K562 (cell line): ENCODE data around the gene ARHGAP23. TPM values are rescaled to one million over a fixed set of nuclear protein-coding genes. Genes with fewer than 3 reads are reported as not detected.

Experiments used
- ATAC-seq: fragments of 200-7000 bp; cut with Tn5 transposase; 3 replicates; pipeline ENCODE4 v1.9.1; 2020; ENCODE audit warnings: moderate library complexity
- BruUV-seq: library from RNA; stranded (reverse); fragments of 400-500 nt; replicated peaks from 2 replicates; lab custom pipeline; 2021; lab: Mats Ljungman, UMichigan
- CTCF ChIA-PET: fragments of 300-600 bp; formaldehyde crosslinking; extraction: SDS; loops from one replicate; lab custom pipeline; 2021; ENCODE audit warnings: low intra/inter-chr PET ratio; lab: Yijun Ruan, JAX
- POLR2A ChIA-PET: fragments of 300-600, 350-650 bp; sonication (Branson Sonifier 250); formaldehyde crosslinking; extraction: SDS; loops from one replicate; lab custom pipeline; 2021; ENCODE audit warnings: antibody characterized with exemption, inconsistent platforms; lab: Yijun Ruan, JAX
- DNase-seq, 4 experiments: peaks; one replicate each; pipeline versions ENCODE4 v3.0.0 to v3.0.0-alpha.2; 2011 to 2018; ENCODE audit warnings: low spot score in 3 of 4, mixed read lengths in 3 of 4; ENCODE audit errors: extremely low read depth in 1 of 4
- FAIRE-seq: peaks from 2 replicates; lab custom pipeline; 2011; peaks lifted over from hg19 to GRCh38; lab: Jason Lieb, UNC
- H2AFZ ChIP-seq: 2 replicates; pipeline ENCODE4 v1.6.0; 2011; ENCODE audit warnings: low read depth, low read length, control low read depth, inconsistent platforms
- H3K27ac ChIP-seq: fragments of 200-600 bp; 3 replicates; pipeline ENCODE4 v1.8.0; 2011; ENCODE audit warnings: low read depth, mild to moderate bottlenecking, control low read depth, inconsistent platforms, low read length, moderate library complexity, mixed read lengths; ENCODE audit errors: extremely low read depth
- H3K27me3 ChIP-seq, 2 experiments: fragments of 300-600 bp in 1 of 2; 2 replicates in 1 of 2; 3 replicates in 1 of 2; pipeline versions ENCODE4 v1.6.0 to v1.8.0; 2011; ENCODE audit warnings: inconsistent platforms in 2 of 2, low read length in 2 of 2, mild to moderate bottlenecking in 1 of 2, mixed read lengths in 1 of 2, moderate library complexity in 1 of 2; ENCODE audit not compliant: control insufficient read depth in 2 of 2, insufficient read depth in 2 of 2
- H3K36me3 ChIP-seq: fragments of 300-600 bp; 3 replicates; pipeline ENCODE4 v1.8.0; 2011; ENCODE audit warnings: mild to moderate bottlenecking, low read length, inconsistent platforms; ENCODE audit not compliant: control insufficient read depth, insufficient read depth
- H3K4me1 ChIP-seq, 2 experiments: fragments of 200-600 bp in 1 of 2; replicated peaks in 1 of 2; 2 replicates in 1 of 2; 3 replicates in 1 of 2; pipeline versions ENCODE4 v1.5.1 to v1.8.0; 2011; ENCODE audit warnings: inconsistent platforms in 2 of 2, low read length in 2 of 2, mild to moderate bottlenecking in 1 of 2, mixed read lengths in 1 of 2, moderate library complexity in 1 of 2; ENCODE audit not compliant: control insufficient read depth in 2 of 2, insufficient read depth in 2 of 2
- H3K4me2 ChIP-seq: 2 replicates; pipeline ENCODE4 v1.6.1; 2011; ENCODE audit warnings: low read length, control low read depth, inconsistent platforms, mixed read lengths; ENCODE audit not compliant: insufficient read depth
- H3K4me3 ChIP-seq: fragments of 200-600 bp; sonication (generic), shearing (Covaris generic); 2 replicates; pipeline ENCODE4 v1.5.1; 2016; ENCODE audit warnings: control low read depth, inconsistent platforms
- H3K79me2 ChIP-seq: fragments of 200-600 bp; 3 replicates; pipeline ENCODE4 v1.8.0; 2011; ENCODE audit warnings: low read length, inconsistent platforms; ENCODE audit not compliant: control insufficient read depth, insufficient read depth
- H3K9ac ChIP-seq, 2 experiments: 2 replicates each; pipeline versions ENCODE4 v1.6.0 to v1.6.1; 2011; ENCODE audit warnings: low read depth in 2 of 2, low read length in 2 of 2, control low read depth in 1 of 2, inconsistent platforms in 1 of 2, mild to moderate bottlenecking in 1 of 2, mixed read lengths in 1 of 2; ENCODE audit not compliant: insufficient read depth in 1 of 2
- H3K9me1 ChIP-seq: one replicate; pipeline ENCODE4 v1.6.0; 2011; ENCODE audit warnings: inconsistent platforms, mild to moderate bottlenecking, low read length, moderate library complexity; ENCODE audit not compliant: control insufficient read depth, insufficient read depth
- H3K9me3 ChIP-seq: replicated peaks from 2 replicates; pipeline ENCODE4 v1.5.1; 2011; ENCODE audit warnings: low read depth, low read length, inconsistent platforms; ENCODE audit not compliant: control insufficient read depth, insufficient read depth
- H4K20me1 ChIP-seq: replicated peaks from 2 replicates; pipeline ENCODE4 v1.6.1; 2011; ENCODE audit warnings: low read length, inconsistent platforms, mixed read lengths; ENCODE audit not compliant: control insufficient read depth, insufficient read depth
- NFE2 ChIP-seq: IDR thresholded peaks from 2 replicates; pipeline ENCODE4 v1.6.1; 2014; ENCODE audit warnings: antibody characterized with exemption, low read depth
- NR2F6 ChIP-seq: fragments of 450-650 bp; formaldehyde crosslinking; IDR thresholded peaks from 2 replicates; pipeline ENCODE4 v1.4.0; 2020; ENCODE audit warnings: mild to moderate bottlenecking
- SNIP1 ChIP-seq: fragments of 450-650 bp; IDR thresholded peaks from 2 replicates; pipeline ENCODE4 v1.7.1; 2017; ENCODE audit warnings: low read depth, mild to moderate bottlenecking
- SPI1 ChIP-seq: IDR thresholded peaks from 2 replicates; pipeline ENCODE4 v1.6.1; 2011; ENCODE audit warnings: low read depth, low read length, control low read depth, borderline replicate concordance
- SREBF2 ChIP-seq: sonication (generic); formaldehyde crosslinking; IDR thresholded peaks from 2 replicates; pipeline ENCODE4 v1.4.0; 2020; ENCODE audit warnings: mild to moderate bottlenecking, missing genetic modification reagents
- WGBS: fragments of 100-300 bp; shearing (Covaris generic); methylation state at CpG from one replicate; pipeline ENCODE4 v1.1.6; 2016; ENCODE audit warnings: low coverage, mixed read lengths; ENCODE audit not compliant: insufficient coverage; ENCODE audit errors: missing lambda C conversion rate; 5-methylcytosine and 5-hydroxymethylcytosine counted together
- in situ Hi-C: fragments of 300-500 bp; cut with MboI; formaldehyde crosslinking; loops from 4 replicates; pipeline ENCODE4 v1.15.0; 2018; ENCODE audit warnings: inconsistent platforms, mixed read lengths
- intact Hi-C: fragments of 100-400 bp; cut with micrococcal nuclease; formaldehyde crosslinking; loops from 2 replicates; pipeline ENCODE4 v1.14.2; 2022
- polyA plus RNA-seq, 8 experiments: library from polyadenylated mRNA; depleted of rRNA in 4 of 8; stranded (reverse) in 5 of 8; unstranded in 3 of 8; fragments of >200 nt; fragmentation: Nextera tagmentation in 2 of 8; fragmentation: Illumina TruSeq in 1 of 8; extraction: Ambion mirVana in 2 of 8; extraction: Trizol in 1 of 8; gene quantifications; 2 replicates each; pipeline versions ENCODE4 v1.2.1 to v1.2.3, GENCODE V29; 2011 to 2014; ENCODE audit warnings: inconsistent platforms in 1 of 8, missing spikeins in 1 of 8
- total RNA-seq, 7 experiments: library from RNA; depleted of rRNA in 6 of 7; stranded (reverse); fragments of >200 nt in 6 of 7; fragmentation: Illumina TruSeq in 2 of 7; extraction: Trizol in 2 of 7; gene quantifications; 2 replicates each; pipeline versions ENCODE4 v1.2.1 to v1.2.3, GENCODE V29; 2011 to 2021; ENCODE audit warnings: low replicate concordance in 1 of 7

The ARHGAP23 gene
- total and polyA plus RNA-seq, 9 of the 15 experiments (the other 6 are each of a cell fraction or from before 2014, with no cell fraction given): 0.01 to 2.7 (median 0.70) TPM

- no peak overlapping the region for H3K4me2 ChIP-seq
- peaks cover 21% of the 10 kb centered on the region for H4K20me1 ChIP-seq
- H3K79me2 ChIP-seq: no peaks in the 10 kb centered on the region
- TF ChIP-seq SREBF2 (CRISPR knock-in tag) (no peak), NFE2 (0 out of 2 replicates have a peak, but pooled peaks have one; percentile 13)
- 0 out of 4 replicates have a peak overlapping the region, but pooled peaks of 1 of the 2 experiments have one; percentile 20 for H3K9ac ChIP-seq
- in situ Hi-C loops: loop anchor here (5.0 kb wide), 1 partner anchor 108 kb away; no protein-coding TSS in a partner anchor
- H3K27me3 ChIP-seq: peaks cover 18 to 42% of the 10 kb centered on the region in 2 experiments; a peak in 4 of 5 replicates
- 8% methylated on average over 7 of the region's 8 CpGs for WGBS
- H3K4me1 ChIP-seq: peaks cover 18 to 36% of the 10 kb centered on the region in 2 experiments
- no TSS peak for BruUV-seq
- FAIRE-seq: no peak
- intact Hi-C loops: loop anchor here (5.0 kb wide), 1 partner anchor 48 kb away; no protein-coding TSS in a partner anchor
- no peak overlapping the region for H3K27ac ChIP-seq
- H3K9me3 ChIP-seq: no peaks in the 10 kb centered on the region
- H2AFZ ChIP-seq: no peak overlapping the region
- H3K9me1 ChIP-seq: no peaks in the 10 kb centered on the region
- ChIA-PET CTCF (no interaction called here), POLR2A (interaction anchor here (0.7 to 1.1 kb wide), 4 partner anchors 9 to 176 kb away, joined by 3 to 6 read pairs (median 4); no protein-coding TSS in a partner anchor)
- no peak for DNase-seq
- H3K4me3 ChIP-seq: no peak overlapping the region
- no peak for ATAC-seq
- H3K36me3 ChIP-seq: no peaks in the 10 kb centered on the region
Measured at GRCh38 chr17:38554430-38555350, 126.4 kb downstream of the ARHGAP23 start.

- ChIA-PET POLR2A (no interaction called here), CTCF (no interaction called here)
- intact Hi-C loops: loop anchor here (5.0 kb wide), 1 partner anchor 46 kb away; no protein-coding TSS in a partner anchor
- H3K9me3 ChIP-seq: no peaks in the 10 kb centered on the region
- TF ChIP-seq NR2F6 (CRISPR knock-in tag) (no peak), SNIP1 (no peak), SPI1 (peak; percentile 97)
- FAIRE-seq: no peak
- H3K4me2 ChIP-seq: no peak overlapping the region
- peaks cover 27% of the 10 kb centered on the region for H4K20me1 ChIP-seq
- in situ Hi-C loops: loop anchor here (5.0 kb wide), 1 partner anchor 106 kb away; no protein-coding TSS in a partner anchor
- no peak overlapping the region for H3K27ac ChIP-seq
- 31% methylated on average over 6 of the region's 6 CpGs for whole genome bisulfite sequencing
- no peak overlapping the region for H3K4me3 ChIP-seq
- no TSS peak for BruUV-seq
- no peaks in the 10 kb centered on the region for H3K36me3 ChIP-seq
- DNase-seq: no peak
- peaks cover 12 to 41% of the 10 kb centered on the region in 2 experiments; a peak in 4 of 5 replicates for H3K27me3 ChIP-seq
- no peak overlapping the region; a peak in 1 of 4 replicates for H3K9ac ChIP-seq
- H3K9me1 ChIP-seq: no peaks in the 10 kb centered on the region
- H3K4me1 ChIP-seq: peaks cover 19 to 38% of the 10 kb centered on the region in 2 experiments
- H2AFZ ChIP-seq: no peak overlapping the region
- H3K79me2 ChIP-seq: no peaks in the 10 kb centered on the region
- no peak for ATAC-seq
Measured at GRCh38 chr17:38556239-38556638, 128.0 kb downstream of the ARHGAP23 start.
